Cortex of kidney (tissue), 1 donor: ENCODE data around the gene STXBP4.
"Not testable (repeated sequence)": the region's sequence is repeated elsewhere in the genome, so short reads cannot be mapped to it uniquely, and the experiment has no call there.

Experiments
- DNase-seq: peaks from one replicate; lab custom pipeline; 2025; lab: John Stamatoyannopoulos, UW

STXBP4 gene

GRCh38 chr17:55057184-55057583 lies 88.6 kb downstream of the STXBP4 start:
- DNase-seq: no peak

GRCh38 chr17:55059724-55060123 lies 91.2 kb downstream of the STXBP4 start:
- DNase-seq: no peak

- DNase-seq: no peak
Measured at GRCh38 chr17:55062921-55063320, 94.4 kb downstream of the STXBP4 start.

- no peak for DNase-seq
Measured at GRCh38 chr17:55063885-55064874, 95.6 kb downstream of the STXBP4 start.

- no peak for DNase-seq
Measured at GRCh38 chr17:55067697-55068439, 99.3 kb downstream of the STXBP4 start.

GRCh38 chr17:55068862-55069811 lies 100.6 kb downstream of the STXBP4 start:
- no peak for DNase-seq

GRCh38 chr17:55069983-55070529 lies 101.5 kb downstream of the STXBP4 start:
- DNase-seq: no peak

- no peak for DNase-seq
Measured at GRCh38 chr17:55072898-55073297, 104.3 kb downstream of the STXBP4 start.

GRCh38 chr17:55073467-55073866 lies 104.9 kb downstream of the STXBP4 start:
- DNase-seq: not testable (repeated sequence)

GRCh38 chr17:55081559-55081958 lies 113.0 kb downstream of the STXBP4 start:
- no peak for DNase-seq

- no peak for DNase-seq
Measured at GRCh38 chr17:55086635-55087058, 118.1 kb downstream of the STXBP4 start.

- DNase-seq: no peak
Measured at GRCh38 chr17:55089256-55089655, 120.7 kb downstream of the STXBP4 start.

- no peak for DNase-seq
Measured at GRCh38 chr17:55090079-55090492, 121.5 kb downstream of the STXBP4 start.

GRCh38 chr17:55093353-55093752 lies 124.8 kb downstream of the STXBP4 start:
- no peak for DNase-seq

GRCh38 chr17:55098765-55099164 lies 130.2 kb downstream of the STXBP4 start:
- no peak for DNase-seq

GRCh38 chr17:55110521-55110920 lies 142.0 kb downstream of the STXBP4 start:
- no peak for DNase-seq

- DNase-seq: no peak
Measured at GRCh38 chr17:55114283-55114682, 145.7 kb downstream of the STXBP4 start.

GRCh38 chr17:55116440-55116914 lies 147.9 kb downstream of the STXBP4 start:
- no peak for DNase-seq

GRCh38 chr17:55117164-55117563 lies 148.6 kb downstream of the STXBP4 start:
- no peak for DNase-seq

- no peak for DNase-seq
Measured at GRCh38 chr17:55120651-55121050, 152.1 kb downstream of the STXBP4 start.

- no peak for DNase-seq
Measured at GRCh38 chr17:55121268-55121667, 152.7 kb downstream of the STXBP4 start.
